H9 (cell line): ENCODE results near the gene ZNF346. TPM values are rescaled to one million over a fixed set of nuclear protein-coding genes. Genes with fewer than 3 reads are reported as not detected.

Experiments
- DNase-seq: peaks from one replicate; pipeline ENCODE4 v3.0.0-alpha.2; 2017
- H2AFZ ChIP-seq: one replicate; pipeline ENCODE4 v1.6.1; 2013; ENCODE audit warnings: mild to moderate bottlenecking, low read length, control low read depth, moderate library complexity
- H2AK5ac ChIP-seq: 2 replicates; pipeline ENCODE4 v1.6.1; 2013; ENCODE audit warnings: low read length, control low read depth, mixed read lengths; ENCODE audit not compliant: insufficient read length
- H2BK120ac ChIP-seq: one replicate; pipeline ENCODE4 v1.6.1; 2013; ENCODE audit warnings: low read depth, mild to moderate bottlenecking, low read length, control low read depth, inconsistent platforms; ENCODE audit not compliant: poor library complexity, severe bottlenecking
- H2BK12ac ChIP-seq: 2 replicates; pipeline ENCODE4 v1.6.1; 2013; ENCODE audit warnings: low read length, control low read depth, mixed read lengths, low read depth; ENCODE audit not compliant: insufficient read length
- H2BK15ac ChIP-seq: 2 replicates; pipeline ENCODE4 v1.6.1; 2013; ENCODE audit warnings: low read depth, low read length, control low read depth
- H2BK20ac ChIP-seq: one replicate; pipeline ENCODE4 v1.6.1; 2013; ENCODE audit warnings: low read depth, mild to moderate bottlenecking, low read length, control low read depth, inconsistent platforms; ENCODE audit not compliant: poor library complexity, severe bottlenecking
- H2BK5ac ChIP-seq: 2 replicates; pipeline ENCODE4 v1.6.1; 2013; ENCODE audit warnings: low read length, control low read depth, mixed read lengths; ENCODE audit not compliant: insufficient read length
- H3K14ac ChIP-seq: 2 replicates; pipeline ENCODE4 v1.6.1; 2013; ENCODE audit warnings: low read length, control low read depth; ENCODE audit not compliant: insufficient read depth
- H3K18ac ChIP-seq: 2 replicates; pipeline ENCODE4 v1.6.1; 2013; ENCODE audit warnings: low read depth, mild to moderate bottlenecking, mixed read lengths, low read length, control low read depth; ENCODE audit not compliant: insufficient read length
- H3K23ac ChIP-seq: 2 replicates; pipeline ENCODE4 v1.6.1; 2013; ENCODE audit warnings: low read length, control low read depth, mixed read lengths, low read depth; ENCODE audit not compliant: insufficient read length
- H3K23me2 ChIP-seq: 2 replicates; pipeline ENCODE4 v1.6.1; 2013; ENCODE audit warnings: low read depth, mild to moderate bottlenecking, mixed read lengths, low read length, control low read depth; ENCODE audit not compliant: insufficient read length, poor library complexity, severe bottlenecking
- H3K27ac ChIP-seq: 2 replicates; pipeline ENCODE4 v1.5.1; 2013; ENCODE audit warnings: low read length, control low read depth, mixed read lengths, low read depth; ENCODE audit not compliant: insufficient read length
- H3K27me3 ChIP-seq: 2 replicates; pipeline ENCODE4 v1.6.1; 2013; ENCODE audit warnings: low read length, control low read depth, inconsistent platforms; ENCODE audit not compliant: insufficient read depth
- H3K4ac ChIP-seq: 2 replicates; pipeline ENCODE4 v1.6.1; 2013; ENCODE audit warnings: low read depth, mild to moderate bottlenecking, control low read depth, inconsistent platforms, low read length, moderate library complexity
- H3K4me1 ChIP-seq: 2 replicates; pipeline ENCODE4 v1.6.1; 2013; ENCODE audit warnings: low read length, control low read depth, inconsistent platforms; ENCODE audit not compliant: insufficient read depth
- H3K4me2 ChIP-seq: 2 replicates; pipeline ENCODE4 v1.6.1; 2013; ENCODE audit warnings: low read length, control low read depth, mixed read lengths; ENCODE audit not compliant: insufficient read length, insufficient read depth
- H3K56ac ChIP-seq: 2 replicates; pipeline ENCODE4 v1.6.1; 2013; ENCODE audit warnings: low read depth, mild to moderate bottlenecking, mixed read lengths, low read length, control low read depth; ENCODE audit not compliant: insufficient read length
- H3K79me1 ChIP-seq: 2 replicates; pipeline ENCODE4 v1.6.1; 2013; ENCODE audit warnings: low read depth, mild to moderate bottlenecking, moderate library complexity, low read length, control low read depth, inconsistent platforms; ENCODE audit not compliant: insufficient read depth, poor library complexity, severe bottlenecking
- H3K79me2 ChIP-seq: 2 replicates; pipeline ENCODE4 v1.6.1; 2013; ENCODE audit warnings: low read length, control low read depth, inconsistent platforms; ENCODE audit not compliant: insufficient read depth
- H3K9ac ChIP-seq: 2 replicates; pipeline ENCODE4 v1.6.1; 2013; ENCODE audit warnings: low read length, control low read depth, mixed read lengths; ENCODE audit not compliant: insufficient read length; ENCODE audit errors: extremely low read depth
- H3K9me3 ChIP-seq: one replicate; pipeline ENCODE4 v1.6.1; 2013; ENCODE audit warnings: low read depth, low read length, inconsistent platforms; ENCODE audit not compliant: control insufficient read depth
- H3T11ph ChIP-seq: one replicate; pipeline ENCODE4 v1.6.1; 2013; ENCODE audit warnings: mild to moderate bottlenecking, low read length, control low read depth, inconsistent platforms
- H4K20me1 ChIP-seq: one replicate; pipeline ENCODE4 v1.6.1; 2013; ENCODE audit not compliant: control insufficient read depth, insufficient read length, insufficient read depth
- H4K5ac ChIP-seq: 2 replicates; pipeline ENCODE4 v1.6.1; 2013; ENCODE audit warnings: low read depth, mild to moderate bottlenecking, mixed read lengths, low read length, control low read depth; ENCODE audit not compliant: insufficient read length
- H4K8ac ChIP-seq: replicated peaks from 2 replicates; pipeline ENCODE4 v1.6.1; 2013; ENCODE audit warnings: low read length, control low read depth, mixed read lengths, low read depth; ENCODE audit not compliant: insufficient read length
- H4K91ac ChIP-seq: 2 replicates; pipeline ENCODE4 v1.6.1; 2013; ENCODE audit warnings: low read depth, mild to moderate bottlenecking, moderate library complexity, mixed read lengths, low read length, control low read depth; ENCODE audit not compliant: insufficient read length
- H3K27ac Mint-ChIP-seq, 3 experiments: 2 replicates in 2 of 3; 3 replicates in 1 of 3; pipeline ENCODE4 v1.8.0; 2020 to 2021; ENCODE audit warnings: mixed read lengths in 3 of 3, mild to moderate bottlenecking in 1 of 3, moderate library complexity in 1 of 3
- H3K27me3 Mint-ChIP-seq: 2 replicates; pipeline ENCODE4 v1.8.0; 2021; ENCODE audit warnings: low read depth, mild to moderate bottlenecking, moderate library complexity, mixed read lengths
- H3K36me3 Mint-ChIP-seq, 3 experiments: 2 replicates in 2 of 3; 3 replicates in 1 of 3; pipeline ENCODE4 v1.8.0; 2020 to 2021; ENCODE audit warnings: low read depth in 3 of 3, mixed read lengths in 3 of 3; ENCODE audit not compliant: insufficient read depth in 1 of 3
- H3K4me1 Mint-ChIP-seq, 2 experiments: 2 replicates each; pipeline ENCODE4 v1.8.0; 2020; ENCODE audit warnings: mixed read lengths in 2 of 2
- H3K4me3 Mint-ChIP-seq, 2 experiments: 2 replicates in 1 of 2; 3 replicates in 1 of 2; pipeline ENCODE4 v1.8.0; 2020 to 2021; ENCODE audit warnings: mild to moderate bottlenecking in 2 of 2, mixed read lengths in 2 of 2, moderate library complexity in 1 of 2
- H3K9me3 Mint-ChIP-seq, 2 experiments: 2 replicates in 1 of 2; 3 replicates in 1 of 2; pipeline ENCODE4 v1.8.0; 2020; ENCODE audit warnings: mild to moderate bottlenecking in 2 of 2, mixed read lengths in 2 of 2, moderate library complexity in 1 of 2
- CTCF ChIP-seq: fragments of 200-600 bp; sonication (generic); conservative IDR thresholded peaks from 3 replicates; pipeline ENCODE4 v1.8.0; 2021; ENCODE audit warnings: antibody characterized with exemption, mild to moderate bottlenecking
- WGBS: extraction: QIAGEN DNeasy Blood & Tissue Kit; methylation state at CpG from one replicate; pipeline ENCODE4 v1.1.7; 2013; ENCODE audit warnings: missing lambda C conversion rate, low lambda C conversion rate, mixed read lengths; ENCODE audit not compliant: insufficient read length; ENCODE audit errors: extremely low coverage; 5-methylcytosine and 5-hydroxymethylcytosine counted together
- total RNA-seq: library from RNA; stranded (reverse); gene quantifications from 2 replicates; pipeline ENCODE4 v1.2.1, GENCODE V29; 2021

The ZNF346 gene
- total RNA-seq, 1 experiment from 2014 or later, result 22.7 TPM

- Histone ChIP-seq H3K18ac (no peak overlapping the region), H2BK15ac (no peak overlapping the region), H2BK5ac (no peak overlapping the region), H4K20me1 (no peaks in the 10 kb centered on the region), H3K79me2 (peaks cover 14% of the 10 kb centered on the region; the same call in 1 of the 2 replicates), H3K4me1 (no peaks in the 10 kb centered on the region), H4K8ac (no peak overlapping the region), H3K9ac (no peak overlapping the region), H4K91ac (no peak overlapping the region), H4K5ac (no peak overlapping the region), H3K9me3 (peaks cover 5% of the 10 kb centered on the region), H3T11ph (no peak overlapping the region), H3K27ac (no peak overlapping the region), H3K27me3 (no peaks in the 10 kb centered on the region), H3K23ac (no peak overlapping the region), H3K23me2 (no peaks in the 10 kb centered on the region), H3K79me1 (peaks cover 6% of the 10 kb centered on the region), H2AK5ac (no peak overlapping the region), H3K4ac (no peak overlapping the region), H3K4me2 (no peak overlapping the region), H3K56ac (no peak overlapping the region), H2BK20ac (no peak overlapping the region), H2BK120ac (no peak overlapping the region), H2BK12ac (no peak overlapping the region), H3K14ac (no peak overlapping the region), H2AFZ (no peak overlapping the region)
- H3K4me3 Mint-ChIP-seq, result no peak overlapping the region
- WGBS, result no CpG with 5 or more reads among the region's 2 CpGs
- H3K27ac Mint-ChIP-seq, result no peak overlapping the region
- H3K27me3 Mint-ChIP-seq, result no peaks in the 10 kb centered on the region
- peaks cover 38 to 64% (median 61%) of the 10 kb centered on the region in 3 experiments for H3K36me3 Mint-ChIP-seq
- DNase-seq, result no peak
- no peak for TF ChIP-seq CTCF
- H3K4me1 Mint-ChIP-seq, result no peaks in the 10 kb centered on the region
- peaks cover 29 to 32% of the 10 kb centered on the region in 2 experiments for H3K9me3 Mint-ChIP-seq
Observed at GRCh38 chr5:176985516-176985915, 37.0 kb upstream of the ZNF346 start.
